OCI-LY1 (cell line): ENCODE data around the gene FAM161B.
"Not testable (repeated sequence)": the region's sequence is repeated elsewhere in the genome, so short reads cannot be mapped to it uniquely, and the experiment has no call there.

Experiments
- H2AFZ ChIP-seq: fragments of 200-600 bp; sonication (generic), shearing (Covaris generic); 2 replicates; pipeline ENCODE4 v1.6.0; 2014; ENCODE audit warnings: antibody characterized with exemption, mild to moderate bottlenecking, low read length
- H3F3A ChIP-seq: fragments of 200-600 bp; sonication (generic), shearing (Covaris generic); 2 replicates; pipeline ENCODE4 v1.6.0; 2014; ENCODE audit warnings: mild to moderate bottlenecking, antibody characterized with exemption, low read length, moderate library complexity; ENCODE audit not compliant: insufficient read depth
- H3K27ac ChIP-seq: fragments of 200-600 bp; sonication (generic); 2 replicates; pipeline ENCODE4 v1.5.1; 2014; ENCODE audit warnings: low read length, mixed run types, mild to moderate bottlenecking, low read depth; ENCODE audit not compliant: poor library complexity, severe bottlenecking
- H3K27me3 ChIP-seq: fragments of 200-600 bp; sonication (generic); 2 replicates; pipeline ENCODE4 v1.6.0; 2014; ENCODE audit warnings: antibody characterized with exemption, mild to moderate bottlenecking, low read length, moderate library complexity; ENCODE audit not compliant: insufficient read depth
- H3K36me3 ChIP-seq: fragments of 200-600 bp; sonication (generic); 2 replicates; pipeline ENCODE4 v1.6.1; 2014; ENCODE audit warnings: mild to moderate bottlenecking, antibody characterized with exemption, low read length, moderate library complexity, mixed read lengths; ENCODE audit not compliant: insufficient read depth
- H3K4me1 ChIP-seq: fragments of 200-600 bp; sonication (generic); 2 replicates; pipeline ENCODE4 v1.5.1; 2014; ENCODE audit warnings: mild to moderate bottlenecking, low read length, moderate library complexity; ENCODE audit not compliant: insufficient read depth, severe bottlenecking
- H3K4me2 ChIP-seq: fragments of 200-600 bp; sonication (generic), shearing (Covaris generic); 2 replicates; pipeline ENCODE4 v1.6.1; 2014; ENCODE audit warnings: low read length
- H3K4me3 ChIP-seq: fragments of 200-600 bp; sonication (generic); 2 replicates; pipeline ENCODE4 v1.5.1; 2014; ENCODE audit warnings: low read length, low read depth, mild to moderate bottlenecking, mixed read lengths; ENCODE audit not compliant: poor library complexity, severe bottlenecking
- H3K79me2 ChIP-seq: fragments of 200-600 bp; shearing (Covaris generic); 2 replicates; pipeline ENCODE4 v1.6.1; 2016; ENCODE audit warnings: mixed run types, low read length, mixed read lengths; ENCODE audit not compliant: insufficient read depth
- H3K9ac ChIP-seq: fragments of 200-600 bp; sonication (generic), shearing (Covaris generic); 2 replicates; pipeline ENCODE4 v1.6.1; 2014; ENCODE audit warnings: mild to moderate bottlenecking, low read length, mixed read lengths
- H3K9me2 ChIP-seq: fragments of 200-600 bp; sonication (generic), shearing (Covaris generic); 2 replicates; pipeline ENCODE4 v1.6.1; 2014; ENCODE audit warnings: low read depth, mild to moderate bottlenecking, low read length, mixed read lengths
- H3K9me3 ChIP-seq: fragments of 200-600 bp; shearing (Covaris generic); 2 replicates; pipeline ENCODE4 v1.6.1; 2014; ENCODE audit warnings: low read length, mixed read lengths
- H4K20me1 ChIP-seq: fragments of 200-600 bp; sonication (generic), shearing (Covaris generic); 2 replicates; pipeline ENCODE4 v1.6.0; 2016; ENCODE audit warnings: mild to moderate bottlenecking, low read length; ENCODE audit not compliant: insufficient read depth
- EZH2 ChIP-seq: fragments of 200-600 bp; sonication (generic), shearing (Covaris generic); IDR thresholded peaks from 2 replicates; pipeline ENCODE4 v1.8.0; 2017; ENCODE audit warnings: borderline replicate concordance, mixed run types, mild to moderate bottlenecking, antibody characterized with exemption, low read length, moderate library complexity, mixed read lengths
- TF ChIP-seq, protein P1 (sequence below): fragments of 200-600 bp; sonication (generic), shearing (Covaris generic); IDR thresholded peaks from 2 replicates; pipeline ENCODE4 v1.5.1; 2017; ENCODE audit warnings: mild to moderate bottlenecking, antibody characterized with exemption, low read length, moderate library complexity, mixed read lengths

The FAM161B gene

GRCh38 chr14:73924337-73924736, 25.6 kb downstream of the FAM161B start:
- no peak overlapping the region for H3K9ac ChIP-seq
- H3K4me1 ChIP-seq, result no peaks in the 10 kb centered on the region
- H3K27ac ChIP-seq, result no peak overlapping the region
- no peak overlapping the region for H3K4me3 ChIP-seq
- H2AFZ ChIP-seq, result no peak overlapping the region
- H3K27me3 ChIP-seq, result no peaks in the 10 kb centered on the region
- H3K36me3 ChIP-seq, result peaks cover 93% of the 10 kb centered on the region
- no peaks in the 10 kb centered on the region for H3K9me3 ChIP-seq
- no peaks in the 10 kb centered on the region for H3F3A ChIP-seq
- H3K9me2 ChIP-seq, result no peaks in the 10 kb centered on the region
- no peaks in the 10 kb centered on the region for H4K20me1 ChIP-seq
- TF ChIP-seq EZH2, result no peak
- TF ChIP-seq, protein P1, sequence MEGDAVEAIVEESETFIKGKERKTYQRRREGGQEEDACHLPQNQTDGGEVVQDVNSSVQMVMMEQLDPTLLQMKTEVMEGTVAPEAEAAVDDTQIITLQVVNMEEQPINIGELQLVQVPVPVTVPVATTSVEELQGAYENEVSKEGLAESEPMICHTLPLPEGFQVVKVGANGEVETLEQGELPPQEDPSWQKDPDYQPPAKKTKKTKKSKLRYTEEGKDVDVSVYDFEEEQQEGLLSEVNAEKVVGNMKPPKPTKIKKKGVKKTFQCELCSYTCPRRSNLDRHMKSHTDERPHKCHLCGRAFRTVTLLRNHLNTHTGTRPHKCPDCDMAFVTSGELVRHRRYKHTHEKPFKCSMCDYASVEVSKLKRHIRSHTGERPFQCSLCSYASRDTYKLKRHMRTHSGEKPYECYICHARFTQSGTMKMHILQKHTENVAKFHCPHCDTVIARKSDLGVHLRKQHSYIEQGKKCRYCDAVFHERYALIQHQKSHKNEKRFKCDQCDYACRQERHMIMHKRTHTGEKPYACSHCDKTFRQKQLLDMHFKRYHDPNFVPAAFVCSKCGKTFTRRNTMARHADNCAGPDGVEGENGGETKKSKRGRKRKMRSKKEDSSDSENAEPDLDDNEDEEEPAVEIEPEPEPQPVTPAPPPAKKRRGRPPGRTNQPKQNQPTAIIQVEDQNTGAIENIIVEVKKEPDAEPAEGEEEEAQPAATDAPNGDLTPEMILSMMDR, result no peak
- no peak overlapping the region for H3K4me2 ChIP-seq
- no peaks in the 10 kb centered on the region for H3K79me2 ChIP-seq

DNA sequence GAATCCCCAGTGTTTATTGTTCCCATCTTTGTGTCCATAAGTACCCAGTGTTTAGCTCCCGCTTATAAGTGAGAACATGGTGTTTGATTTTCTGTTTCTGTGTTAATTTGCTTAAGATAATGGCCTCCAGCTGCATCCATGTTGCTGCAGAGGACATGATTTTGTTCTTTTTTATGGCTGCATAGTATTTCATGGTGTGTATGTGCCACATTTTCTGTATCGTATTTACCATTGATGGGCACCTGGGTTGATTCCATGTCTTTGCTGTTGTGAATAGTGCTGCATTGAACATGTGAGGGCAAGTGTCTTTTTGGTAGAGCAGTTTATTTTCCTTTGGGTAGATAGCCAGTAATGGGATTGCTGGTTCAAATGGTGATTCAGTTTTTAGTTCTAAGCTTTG, 30.4 kb downstream of the FAM161B start:
- H3K79me2 ChIP-seq, H3K4me3 ChIP-seq, H3K4me1 ChIP-seq, H3K27ac ChIP-seq, H3K4me2 ChIP-seq, H3K9me3 ChIP-seq, H3K9ac ChIP-seq, H4K20me1 ChIP-seq, H3K9me2 ChIP-seq, H3K27me3 ChIP-seq, H3F3A ChIP-seq, H2AFZ ChIP-seq: not testable (repeated sequence)
- peaks cover 80% of the 10 kb centered on the region for H3K36me3 ChIP-seq

- H2AFZ ChIP-seq, result no peak overlapping the region
- no peaks in the 10 kb centered on the region for H4K20me1 ChIP-seq
- peaks cover 3% of the 10 kb centered on the region; the same call in 1 of the 2 replicates for H3K9me3 ChIP-seq
- no peak overlapping the region for H3K9ac ChIP-seq
- peaks cover 77% of the 10 kb centered on the region for H3K36me3 ChIP-seq
- H3K4me1 ChIP-seq, result no peaks in the 10 kb centered on the region
- no peak for TF ChIP-seq EZH2
- TF ChIP-seq, protein P1, result no peak
- no peaks in the 10 kb centered on the region for H3K9me2 ChIP-seq
- H3K27me3 ChIP-seq, result no peaks in the 10 kb centered on the region
- H3K4me2 ChIP-seq, result no peak overlapping the region
- no peaks in the 10 kb centered on the region for H3K79me2 ChIP-seq
- no peaks in the 10 kb centered on the region for H3F3A ChIP-seq
- no peak overlapping the region for H3K4me3 ChIP-seq
- no peak overlapping the region for H3K27ac ChIP-seq
Measured at GRCh38 chr14:73916324-73916723, 33.6 kb downstream of the FAM161B start.

- Histone ChIP-seq H3K4me3 (no peak overlapping the region), H3K27me3 (no peaks in the 10 kb centered on the region), H2AFZ (no peak overlapping the region), H3K4me1 (no peaks in the 10 kb centered on the region), H3K4me2 (no peak overlapping the region), H3K9ac (no peak overlapping the region), H3K9me2 (no peaks in the 10 kb centered on the region), H3F3A (no peaks in the 10 kb centered on the region), H3K79me2 (no peaks in the 10 kb centered on the region), H3K36me3 (peaks cover 77% of the 10 kb centered on the region), H4K20me1 (no peaks in the 10 kb centered on the region), H3K27ac (no peak overlapping the region), H3K9me3 (peaks cover 3% of the 10 kb centered on the region; the same call in 1 of the 2 replicates)
- TF ChIP-seq, protein P1, result no peak
- TF ChIP-seq EZH2, result no peak
Measured at GRCh38 chr14:73913256-73913655, 36.6 kb downstream of the FAM161B start.
